ENCODE measurements around the gene GRIP2.

The GRIP2 gene

GRCh38 chr3:14538451-14539088 lies 1.6 kb downstream of the GRIP2 start:
- no peak for DNase-seq

- no peak for DNase-seq
Measured at GRCh38 chr3:14537590-14538450, 2.3 kb downstream of the GRIP2 start.

GRCh38 chr3:14536837-14537589 lies 3.1 kb downstream of the GRIP2 start:
- no peak for DNase-seq

GRCh38 chr3:14536055-14536815 lies 3.9 kb downstream of the GRIP2 start:
- DNase-seq, result no peak

- no peak for DNase-seq
Measured at GRCh38 chr3:14535616-14536015, 4.5 kb downstream of the GRIP2 start.

- DNase-seq, result no peak
Measured at GRCh38 chr3:14534516-14535191, 5.5 kb downstream of the GRIP2 start.

GRCh38 chr3:14533457-14533958 lies 6.6 kb downstream of the GRIP2 start:
- DNase-seq, result no peak

GRCh38 chr3:14532691-14533456 lies 7.3 kb downstream of the GRIP2 start:
- DNase-seq, result no peak

GRCh38 chr3:14531856-14532395 lies 8.2 kb downstream of the GRIP2 start:
- no peak for DNase-seq

- no peak for DNase-seq
Measured at GRCh38 chr3:14528081-14528480, 12.1 kb downstream of the GRIP2 start.

- DNase-seq, result no peak
Measured at GRCh38 chr3:14525685-14526631, 14.2 kb downstream of the GRIP2 start.

GRCh38 chr3:14524920-14525660 lies 15.1 kb downstream of the GRIP2 start:
- no peak for DNase-seq

- DNase-seq, result no peak
Measured at GRCh38 chr3:14524311-14524711, 15.8 kb downstream of the GRIP2 start.

- no peak for DNase-seq
Measured at GRCh38 chr3:14523792-14524191, 16.4 kb downstream of the GRIP2 start.

- DNase-seq, result no peak
Measured at GRCh38 chr3:14522768-14523167, 17.4 kb downstream of the GRIP2 start.

- DNase-seq, result no peak
Measured at GRCh38 chr3:14522129-14522691, 17.9 kb downstream of the GRIP2 start.

- DNase-seq, result no peak
Measured at GRCh38 chr3:14521611-14522010, 18.5 kb downstream of the GRIP2 start.

- no peak for DNase-seq
Measured at GRCh38 chr3:14520967-14521366, 19.2 kb downstream of the GRIP2 start.

- no peak for DNase-seq
Measured at GRCh38 chr3:14520149-14520548, 20.0 kb downstream of the GRIP2 start.

Data from KG1 (cell line).